VCaP (cell line): ENCODE data around the gene SHROOM3.
A peak's percentile ranks its signal among the peaks of the same experiment; 100 is the strongest.

Experiments used
- H3K27ac ChIP-seq: fragments of 450-650 bp; 2 replicates; pipeline ENCODE4 v1.5.1; 2017
- TF ChIP-seq, protein P1 (sequence below): fragments of 450-650 bp; conservative IDR thresholded peaks from 2 replicates; pipeline ENCODE4 v1.5.1; 2017; ENCODE audit warnings: mild to moderate bottlenecking, moderate library complexity

SHROOM3 gene

GRCh38 chr4:76570141-76570973, 135.3 kb downstream of the SHROOM3 start:
- H3K27ac ChIP-seq, result peak overlapping the region; percentile 88
- TF ChIP-seq, protein P1, sequence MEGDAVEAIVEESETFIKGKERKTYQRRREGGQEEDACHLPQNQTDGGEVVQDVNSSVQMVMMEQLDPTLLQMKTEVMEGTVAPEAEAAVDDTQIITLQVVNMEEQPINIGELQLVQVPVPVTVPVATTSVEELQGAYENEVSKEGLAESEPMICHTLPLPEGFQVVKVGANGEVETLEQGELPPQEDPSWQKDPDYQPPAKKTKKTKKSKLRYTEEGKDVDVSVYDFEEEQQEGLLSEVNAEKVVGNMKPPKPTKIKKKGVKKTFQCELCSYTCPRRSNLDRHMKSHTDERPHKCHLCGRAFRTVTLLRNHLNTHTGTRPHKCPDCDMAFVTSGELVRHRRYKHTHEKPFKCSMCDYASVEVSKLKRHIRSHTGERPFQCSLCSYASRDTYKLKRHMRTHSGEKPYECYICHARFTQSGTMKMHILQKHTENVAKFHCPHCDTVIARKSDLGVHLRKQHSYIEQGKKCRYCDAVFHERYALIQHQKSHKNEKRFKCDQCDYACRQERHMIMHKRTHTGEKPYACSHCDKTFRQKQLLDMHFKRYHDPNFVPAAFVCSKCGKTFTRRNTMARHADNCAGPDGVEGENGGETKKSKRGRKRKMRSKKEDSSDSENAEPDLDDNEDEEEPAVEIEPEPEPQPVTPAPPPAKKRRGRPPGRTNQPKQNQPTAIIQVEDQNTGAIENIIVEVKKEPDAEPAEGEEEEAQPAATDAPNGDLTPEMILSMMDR, result no peak

- TF ChIP-seq, protein P1, result no peak
- peak overlapping the region; percentile 88 for H3K27ac ChIP-seq
Measured at GRCh38 chr4:76571274-76571673, 136.2 kb downstream of the SHROOM3 start.

- TF ChIP-seq, protein P1, result no peak
- H3K27ac ChIP-seq, result peak overlapping the region; percentile 88
Measured at GRCh38 chr4:76572224-76572623, 137.2 kb downstream of the SHROOM3 start.

DNA sequence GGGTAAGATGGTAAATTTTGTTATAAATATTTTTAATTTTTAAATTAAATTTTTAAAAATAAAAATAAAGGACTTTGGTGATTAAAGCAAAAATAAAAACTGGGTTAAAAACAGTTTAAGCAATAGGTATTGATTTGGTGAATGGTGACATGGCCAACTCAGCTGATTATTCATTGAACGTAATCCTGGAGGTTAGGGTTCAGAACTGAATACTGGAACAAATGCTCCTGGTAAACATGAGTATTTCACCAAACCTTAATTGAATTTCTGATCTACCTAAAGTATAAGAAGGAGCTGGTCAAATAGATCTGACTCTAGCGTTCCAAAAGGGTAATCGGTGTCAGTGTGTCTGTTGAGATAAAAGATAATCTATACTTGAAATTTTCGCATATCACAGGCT, 141.8 kb downstream of the SHROOM3 start:
- no peak overlapping the region for H3K27ac ChIP-seq
- TF ChIP-seq, protein P1, result no peak

GRCh38 chr4:76578002-76578560, 143.1 kb downstream of the SHROOM3 start:
- H3K27ac ChIP-seq, result no peak overlapping the region
- TF ChIP-seq, protein P1, result no peak

- peak overlapping the region; percentile 11; the same call in 1 of the 2 replicates for H3K27ac ChIP-seq
- TF ChIP-seq, protein P1, result no peak
Measured at GRCh38 chr4:76579596-76580375, 144.8 kb downstream of the SHROOM3 start.
